Lung microvascular endothelial cell (primary cell): ENCODE data around the gene EVA1A. TPM values are rescaled to one million over a fixed set of nuclear protein-coding genes. Genes with fewer than 3 reads are reported as not detected.

Experiments
- DNase-seq, 2 donors: peaks; one replicate each; pipeline versions ENCODE4 v3.0.0 to v3.0.0-alpha.2; 2010; ENCODE audit warnings: low read depth in 2 of 2
- total RNA-seq: library from RNA; depleted of rRNA; stranded (reverse); fragments of >200 nt; gene quantifications from 2 replicates; pipeline ENCODE4 v1.2.1, GENCODE V29; 2014

Gene EVA1A, protein sequence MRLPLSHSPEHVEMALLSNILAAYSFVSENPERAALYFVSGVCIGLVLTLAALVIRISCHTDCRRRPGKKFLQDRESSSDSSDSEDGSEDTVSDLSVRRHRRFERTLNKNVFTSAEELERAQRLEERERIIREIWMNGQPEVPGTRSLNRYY
- 19.0 and 43.5 TPM in 2 replicates for total RNA-seq

DNA sequence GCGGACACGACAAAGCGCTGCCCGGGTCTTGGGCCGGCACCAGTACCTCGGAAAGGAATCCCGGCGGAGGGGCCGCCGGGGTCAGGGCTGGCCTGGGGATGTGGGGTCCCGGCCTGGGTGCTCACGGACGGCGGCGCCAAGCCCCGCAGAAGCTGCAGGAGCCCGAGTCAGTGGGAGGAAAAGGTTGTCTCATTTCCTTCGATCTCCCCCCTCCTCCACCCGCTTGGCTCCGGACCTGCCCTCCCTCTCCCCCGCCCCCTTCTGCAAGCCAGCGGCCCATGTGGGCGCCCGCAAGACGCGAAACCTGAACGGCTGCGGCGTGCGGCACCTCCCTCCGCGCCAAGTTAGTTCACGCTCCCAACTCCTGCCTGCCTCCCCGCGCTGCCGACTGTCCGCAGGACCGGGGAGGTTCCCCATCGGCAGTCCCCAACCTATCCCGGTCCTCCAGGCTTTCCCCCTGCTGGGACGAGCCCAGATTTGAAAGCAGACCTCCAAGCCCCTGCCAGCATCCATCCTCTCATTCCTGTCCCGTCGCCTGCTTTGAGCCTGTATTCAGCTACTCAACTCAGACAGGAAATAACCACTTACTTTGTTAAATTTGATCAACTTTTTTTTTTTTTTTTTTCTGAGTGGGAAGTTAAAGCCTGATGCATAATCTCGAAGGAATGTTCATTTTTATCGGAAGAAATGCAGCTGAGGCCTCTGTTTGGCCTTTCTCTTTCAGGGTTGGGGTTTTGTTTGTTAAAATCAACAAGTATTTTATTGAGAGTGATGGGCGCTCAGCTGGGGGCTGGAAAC is at the start of gene EVA1A:
Gene EVA1A (minus strand): TSS at position 172 of the 798 bp plus-strand sequence. CDS start 42,799 bp downstream, outside the sequence.
- peak; percentile 33 to 86 for DNase-seq

GRCh38 chr2:75609937-75610508 is 49.3 kb upstream of the EVA1A start:
- DNase-seq: no peak

- no peak for DNase-seq
These were observed 48.6 kb upstream of the EVA1A start for GRCh38 chr2:75609334-75609689.

- peak; percentile 57 to 65 for DNase-seq
These were observed 48.1 kb upstream of the EVA1A start for GRCh38 chr2:75608684-75609333.

DNA sequence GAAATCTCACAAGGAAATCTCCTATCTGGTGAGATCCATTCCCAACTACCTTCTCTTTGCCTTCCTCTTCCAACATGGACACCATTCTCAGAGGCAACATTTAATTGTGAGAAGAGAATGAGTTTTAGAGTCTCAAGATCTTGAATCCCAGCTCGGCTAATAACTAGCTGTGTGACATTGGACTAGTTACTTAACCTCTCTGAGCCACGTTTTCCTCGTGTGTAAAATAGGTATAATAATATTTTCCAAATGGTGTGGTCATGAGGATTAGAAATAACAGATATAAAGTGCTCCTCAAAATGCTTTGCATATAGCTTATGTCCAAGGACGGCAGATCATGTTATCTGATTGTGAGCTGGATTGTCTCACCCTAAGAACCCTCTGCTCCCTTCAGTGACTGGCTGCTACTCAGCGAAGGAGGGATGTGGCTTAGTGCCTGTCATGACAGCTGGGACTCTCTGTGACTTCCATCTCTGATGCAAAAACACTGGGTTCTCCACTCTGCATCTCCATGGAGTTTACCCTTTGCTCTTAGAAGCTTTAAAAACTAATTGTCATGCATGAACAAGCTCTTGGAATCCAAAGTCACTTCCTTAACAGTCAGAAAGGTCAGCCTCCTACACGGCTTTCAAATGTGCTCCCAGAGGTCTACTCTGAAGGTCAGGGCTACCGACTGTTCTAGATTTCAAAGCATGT is 47.4 kb upstream of the EVA1A start:
- no peak for DNase-seq

GRCh38 chr2:75607400-75607798 is 46.7 kb upstream of the EVA1A start:
- no peak for DNase-seq

- peak in 1 of 2 donors; percentile 29 for DNase-seq
These were observed 46.1 kb upstream of the EVA1A start for GRCh38 chr2:75606761-75607399.

DNA sequence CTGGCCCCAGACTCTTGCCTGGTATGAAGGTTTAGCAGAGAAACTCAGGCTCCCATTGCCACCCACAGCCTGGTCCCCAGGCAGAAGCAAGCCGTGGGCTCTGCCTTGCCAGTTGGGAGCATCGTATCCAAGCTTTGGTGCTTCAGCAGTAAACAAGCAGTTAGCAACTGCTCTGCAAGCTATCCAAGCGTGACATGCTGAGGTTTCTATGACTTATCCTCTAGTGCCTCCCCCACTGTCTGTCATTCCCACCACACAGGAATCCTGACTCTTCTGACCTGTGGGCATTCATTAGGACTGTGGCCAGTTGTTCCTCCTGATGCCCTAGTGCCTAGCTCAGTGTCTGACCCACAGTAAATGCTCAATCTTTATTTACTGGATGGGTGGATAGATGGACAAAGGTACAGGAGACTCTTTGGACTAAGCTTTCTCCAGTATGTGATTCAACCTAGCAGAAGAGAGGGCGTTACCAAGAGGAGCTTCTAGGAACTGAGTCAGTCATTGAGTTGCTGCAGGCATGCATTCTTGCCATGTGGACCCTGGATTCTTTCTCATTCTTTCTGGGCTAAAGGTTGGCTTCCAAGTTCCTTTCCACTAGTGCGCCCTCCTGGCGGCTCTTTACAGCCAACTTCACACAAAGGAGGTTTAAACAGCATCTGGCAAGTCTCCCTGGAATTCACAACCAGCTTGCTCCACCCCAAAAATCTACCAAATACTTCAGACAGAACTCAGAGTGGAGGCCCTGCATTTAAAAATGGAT is 45.2 kb upstream of the EVA1A start:
- DNase-seq: peak in 1 of 2 donors; percentile 87

- DNase-seq: no peak
These were observed 43.7 kb upstream of the EVA1A start for GRCh38 chr2:75604484-75604883.

DNA sequence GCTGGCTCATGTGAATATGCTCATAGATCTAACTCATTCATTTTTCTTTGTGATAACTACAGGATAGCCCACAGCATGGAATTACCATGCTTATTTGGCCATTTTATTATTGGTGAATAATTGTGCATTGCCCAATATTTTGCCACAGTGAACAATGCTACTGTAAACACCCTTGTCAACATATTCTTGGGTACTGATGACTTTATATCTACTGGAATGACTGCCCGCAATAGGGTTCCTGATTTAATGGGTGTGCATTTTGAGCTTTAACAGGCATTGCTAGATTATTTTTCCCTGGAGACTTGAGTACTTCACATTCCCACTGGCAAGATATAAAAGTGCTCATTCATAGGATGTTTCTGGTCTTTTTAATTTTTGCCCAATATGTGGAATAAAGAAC is 42.7 kb upstream of the EVA1A start:
- no peak for DNase-seq

DNA sequence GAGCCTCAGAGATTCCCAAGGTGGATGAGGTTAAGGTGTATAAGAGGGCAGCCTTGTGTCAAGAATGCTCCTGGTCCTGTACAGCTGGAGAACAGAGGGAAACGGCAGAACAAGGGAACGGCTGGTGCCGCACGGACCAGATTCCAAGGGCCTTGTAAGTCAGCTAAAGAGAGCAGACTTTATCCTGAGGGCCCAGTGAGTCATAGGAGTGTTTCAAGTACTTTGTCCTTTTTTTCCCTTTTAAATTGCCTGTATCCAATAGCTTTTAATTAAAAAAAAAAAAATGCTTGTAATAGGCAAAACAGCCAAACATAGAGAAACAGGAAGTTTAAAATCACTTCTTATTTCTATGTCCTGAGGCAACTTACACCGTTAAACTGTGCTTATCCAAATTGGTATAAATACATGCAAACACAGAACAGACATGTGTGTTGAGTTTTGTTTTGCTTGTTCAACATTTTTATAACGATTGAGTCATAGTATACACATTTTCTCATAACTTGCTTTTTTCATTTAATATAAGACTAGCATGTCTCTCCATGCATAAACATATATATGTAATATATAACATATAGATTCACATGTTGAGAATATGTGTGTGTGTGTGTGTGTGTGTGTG is 42.1 kb upstream of the EVA1A start:
- DNase-seq: peak in 1 of 2 donors; percentile 44

DNA sequence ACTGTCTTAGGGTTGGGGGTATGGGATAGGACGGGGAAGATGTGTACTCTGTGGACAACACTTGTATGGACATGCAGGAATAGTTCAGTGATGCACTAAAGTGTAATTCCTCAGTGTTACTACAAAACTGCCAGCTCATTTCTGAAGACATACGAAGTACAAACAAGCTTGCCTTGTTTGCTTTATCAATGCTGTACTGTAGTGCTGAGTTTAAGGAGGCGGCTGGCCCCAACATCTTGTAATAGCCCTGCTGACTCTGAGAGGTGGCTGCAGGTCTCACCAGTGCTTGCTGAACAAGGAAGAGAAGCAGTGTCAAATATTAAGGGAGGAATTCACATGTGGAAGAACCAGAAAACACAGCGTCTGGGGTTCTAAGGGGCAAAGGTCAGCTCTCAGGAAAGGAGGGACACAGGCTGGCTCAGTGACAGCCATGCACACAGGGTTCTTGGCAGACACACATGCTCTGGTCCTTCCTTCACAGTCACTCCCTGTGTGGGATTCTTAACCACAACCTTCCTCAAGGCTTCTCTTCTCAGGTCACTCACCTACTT is 39.8 kb upstream of the EVA1A start:
- no peak for DNase-seq

DNA sequence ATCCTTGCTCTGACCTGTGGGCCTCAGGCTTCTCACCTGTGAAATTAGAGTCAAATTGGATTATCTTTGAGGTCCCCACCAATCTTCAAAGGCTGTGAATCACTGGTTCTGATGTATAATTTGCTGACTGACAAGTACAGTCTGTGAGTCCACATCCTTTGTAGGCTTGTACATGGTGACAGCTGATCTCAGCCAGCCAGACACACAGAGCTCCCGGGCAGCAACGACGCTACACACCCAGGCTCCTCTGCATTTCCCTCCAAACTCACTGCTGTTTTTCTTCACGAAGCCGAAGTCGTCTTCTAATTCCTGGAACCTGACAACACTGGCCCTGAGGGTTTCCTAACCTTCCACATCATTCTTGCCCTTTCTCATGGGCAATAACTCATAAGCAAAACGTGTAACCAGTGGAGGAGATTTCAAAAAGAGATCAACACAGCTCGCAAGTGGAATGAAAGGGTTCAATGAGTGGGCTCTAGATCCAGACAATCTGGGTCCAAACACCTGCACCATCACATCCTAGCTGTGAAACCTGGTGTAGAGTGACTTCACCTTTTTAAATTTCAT is 37.9 kb upstream of the EVA1A start:
- no peak for DNase-seq

DNA sequence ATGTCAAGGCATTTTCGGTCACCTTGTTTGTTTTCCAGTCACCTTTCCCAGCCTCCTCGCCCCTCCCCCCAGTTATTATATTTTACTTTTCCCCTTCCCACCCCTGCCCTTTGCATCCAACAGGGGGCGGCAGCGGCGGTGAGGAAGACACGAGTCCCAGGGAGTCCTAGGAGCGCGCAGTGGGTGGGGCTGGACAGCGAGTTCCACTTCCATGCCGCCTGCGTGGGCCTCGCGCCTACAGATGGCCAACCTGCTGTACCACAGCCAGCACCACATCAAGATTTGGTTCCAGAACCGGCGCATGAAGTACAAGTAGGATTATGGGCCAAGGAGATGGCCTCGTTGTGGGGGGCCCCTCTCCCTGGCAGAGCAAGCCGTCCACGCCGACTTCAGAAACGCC is 37.2 kb upstream of the EVA1A start:
- DNase-seq: no peak

DNA sequence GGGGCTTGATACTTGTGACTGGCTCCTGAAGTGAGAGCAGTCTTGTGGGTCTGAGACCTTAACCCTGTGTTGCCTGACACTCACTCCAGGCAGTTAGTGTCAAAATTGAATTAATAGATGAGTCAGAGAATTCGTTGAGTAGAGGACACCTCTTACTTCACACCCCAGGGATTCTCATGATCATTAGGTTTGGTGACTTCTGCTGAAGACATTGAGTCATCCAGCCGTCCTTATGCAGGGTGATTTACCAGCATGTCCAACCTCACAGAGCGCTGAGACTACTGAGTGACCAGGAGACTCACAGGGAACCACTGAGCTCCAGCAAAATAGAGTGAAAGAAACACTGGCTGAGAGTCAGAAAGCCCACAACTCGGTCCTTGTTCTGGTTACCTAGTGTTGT is 36.0 kb upstream of the EVA1A start:
- DNase-seq: no peak

DNA sequence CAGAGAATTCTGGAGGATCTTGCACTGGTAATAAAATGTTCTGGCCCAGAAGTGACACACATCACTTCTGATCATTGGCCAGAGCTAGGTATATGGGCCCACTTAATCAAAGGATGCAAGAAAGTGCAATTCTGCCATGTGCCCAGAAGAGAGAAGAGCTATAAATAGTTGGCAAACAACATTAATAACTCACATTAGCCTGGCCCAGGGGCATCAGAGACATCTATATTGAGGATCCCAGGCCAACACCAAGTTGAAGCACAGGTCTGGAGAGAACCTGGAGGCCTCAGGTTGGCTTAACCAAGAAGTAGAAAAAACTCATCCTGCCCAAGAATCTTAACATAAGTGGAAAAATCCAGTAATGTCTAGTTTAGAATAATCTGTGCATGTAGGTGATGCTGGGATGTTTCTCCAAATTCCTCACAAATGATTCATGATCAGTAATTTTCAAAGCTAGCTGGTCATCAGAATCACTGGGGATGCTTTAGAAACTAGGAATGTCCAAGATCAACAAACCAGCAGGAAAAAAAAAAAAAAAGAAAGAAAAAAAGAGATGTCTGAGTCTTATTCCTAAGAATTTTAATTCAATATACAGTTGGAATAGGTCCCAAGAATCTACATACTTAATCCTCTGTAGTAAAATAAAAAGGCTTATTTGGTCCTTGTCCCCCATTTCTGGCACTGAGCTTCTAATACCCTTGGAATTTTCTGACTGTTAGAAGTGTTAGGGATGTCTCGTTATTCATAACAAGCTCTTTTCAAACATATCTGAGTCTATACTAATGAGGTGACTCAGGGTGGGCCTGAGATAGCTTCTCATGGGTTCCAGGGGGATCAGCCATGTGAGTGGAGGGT is 35.0 kb upstream of the EVA1A start:
- DNase-seq: peak in 1 of 2 donors; percentile 68

DNA sequence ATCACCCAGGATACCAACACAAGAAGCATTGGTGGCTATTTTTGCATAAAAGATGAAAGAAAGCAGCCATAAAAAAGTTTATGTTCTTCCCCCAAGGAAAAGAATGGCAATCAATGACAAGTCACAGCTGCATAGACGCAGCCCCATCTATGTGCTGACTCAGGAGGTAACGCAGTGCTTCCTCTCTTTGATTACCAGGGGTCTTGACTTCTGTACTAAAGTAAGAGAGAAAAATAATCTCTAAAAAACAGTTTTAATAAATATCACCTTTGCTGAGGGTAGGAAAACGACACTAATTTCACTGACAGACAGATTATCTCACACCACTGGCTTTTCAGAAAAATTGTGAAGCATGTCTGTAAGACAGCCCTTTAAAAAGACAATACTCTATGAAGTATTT is 33.9 kb upstream of the EVA1A start:
- no peak for DNase-seq

DNA sequence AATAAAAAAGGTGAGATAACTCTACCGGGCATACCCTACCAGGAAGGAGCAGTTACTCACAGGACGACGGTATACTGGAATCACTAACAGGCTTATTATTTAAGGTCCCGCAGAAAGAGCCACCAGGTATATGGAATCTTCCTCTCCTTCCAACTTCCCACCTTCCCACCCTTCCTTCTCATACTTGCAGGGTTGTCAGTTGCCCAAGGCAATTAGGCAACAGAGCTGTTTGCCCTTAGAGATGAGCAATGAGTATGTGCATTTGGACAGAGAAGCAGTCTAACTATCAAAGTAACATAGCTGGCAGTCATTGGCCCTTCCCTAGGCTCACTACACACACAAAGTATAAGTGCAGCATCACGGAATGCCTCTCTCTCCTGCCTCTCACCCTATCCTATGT is 32.1 kb upstream of the EVA1A start:
- DNase-seq: no peak
